GM12801 (cell line): ENCODE data around the gene TNFRSF25.

Source experiments
- TF ChIP-seq, protein P1 (sequence below): IDR thresholded peaks from one replicate; pipeline ENCODE4 v1.5.1; 2011; ENCODE audit warnings: control low read depth; ENCODE audit not compliant: insufficient read length; ENCODE audit errors: extremely low read depth

The TNFRSF25 gene

DNA sequence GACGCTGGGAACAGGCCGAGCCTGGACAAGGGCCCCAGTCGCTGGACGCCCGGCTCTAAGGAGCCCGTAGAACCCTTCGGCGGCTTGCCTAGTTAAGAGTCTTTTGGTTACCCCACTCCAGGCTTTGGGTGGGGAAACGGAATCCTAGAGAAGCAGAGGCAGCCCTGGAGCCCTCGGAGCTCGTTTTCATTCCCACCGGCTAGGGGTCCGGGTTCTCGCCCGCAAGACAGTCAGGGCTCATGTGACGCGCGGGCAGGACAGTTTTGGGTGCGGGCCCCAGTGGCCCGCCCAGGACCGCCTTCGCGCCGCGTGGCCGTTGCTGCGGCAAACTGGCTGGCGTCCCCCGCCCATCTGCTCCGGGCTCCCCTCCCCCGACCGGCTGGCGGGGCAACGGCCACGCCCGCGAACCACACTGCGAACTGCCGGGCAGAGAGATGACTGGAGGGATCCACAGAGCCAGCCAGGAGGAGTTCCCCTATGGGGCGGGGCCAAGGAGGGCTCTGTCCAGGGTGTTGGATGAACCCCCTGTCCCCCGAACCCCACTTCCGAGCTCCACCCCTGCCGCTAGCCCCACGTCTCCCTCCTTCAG, 45.4 kb downstream of the TNFRSF25 start:
- TF ChIP-seq, protein P1, sequence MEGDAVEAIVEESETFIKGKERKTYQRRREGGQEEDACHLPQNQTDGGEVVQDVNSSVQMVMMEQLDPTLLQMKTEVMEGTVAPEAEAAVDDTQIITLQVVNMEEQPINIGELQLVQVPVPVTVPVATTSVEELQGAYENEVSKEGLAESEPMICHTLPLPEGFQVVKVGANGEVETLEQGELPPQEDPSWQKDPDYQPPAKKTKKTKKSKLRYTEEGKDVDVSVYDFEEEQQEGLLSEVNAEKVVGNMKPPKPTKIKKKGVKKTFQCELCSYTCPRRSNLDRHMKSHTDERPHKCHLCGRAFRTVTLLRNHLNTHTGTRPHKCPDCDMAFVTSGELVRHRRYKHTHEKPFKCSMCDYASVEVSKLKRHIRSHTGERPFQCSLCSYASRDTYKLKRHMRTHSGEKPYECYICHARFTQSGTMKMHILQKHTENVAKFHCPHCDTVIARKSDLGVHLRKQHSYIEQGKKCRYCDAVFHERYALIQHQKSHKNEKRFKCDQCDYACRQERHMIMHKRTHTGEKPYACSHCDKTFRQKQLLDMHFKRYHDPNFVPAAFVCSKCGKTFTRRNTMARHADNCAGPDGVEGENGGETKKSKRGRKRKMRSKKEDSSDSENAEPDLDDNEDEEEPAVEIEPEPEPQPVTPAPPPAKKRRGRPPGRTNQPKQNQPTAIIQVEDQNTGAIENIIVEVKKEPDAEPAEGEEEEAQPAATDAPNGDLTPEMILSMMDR: no peak

DNA sequence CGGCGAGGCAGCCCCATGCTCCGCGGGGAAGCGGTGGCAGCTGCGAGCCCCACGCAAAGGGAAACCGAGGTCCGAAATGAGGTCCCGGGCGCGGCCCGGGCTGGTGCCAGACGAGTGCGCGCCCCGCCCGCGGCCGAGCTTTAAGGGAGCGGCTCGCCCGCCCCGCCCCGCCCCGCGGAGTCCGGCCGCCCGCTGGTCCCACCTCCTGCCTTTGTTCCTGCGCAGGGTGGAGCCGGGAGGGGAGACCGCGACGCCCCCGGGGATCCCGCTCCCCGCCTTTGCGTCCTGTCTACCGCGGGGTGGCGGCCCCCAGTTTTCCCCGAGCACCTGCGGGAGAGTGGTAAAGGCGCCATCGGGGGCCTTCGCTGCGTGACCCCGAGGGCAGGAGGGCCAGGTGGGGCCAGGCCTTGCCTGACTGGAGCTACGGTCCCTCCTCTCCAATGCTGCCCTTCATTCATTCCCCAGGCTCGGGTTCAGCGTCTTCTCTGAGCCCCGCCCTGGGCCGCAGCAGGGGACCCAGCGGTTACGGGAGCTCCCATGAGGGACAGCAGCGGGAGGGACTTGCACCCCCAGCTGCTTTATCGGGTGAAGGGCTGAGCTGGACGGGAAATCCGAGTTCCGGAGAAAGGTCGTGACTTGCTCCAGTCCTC, 46.0 kb downstream of the TNFRSF25 start, which contains the start of gene HES2:
Gene HES2 (minus strand): TSS at position 116 of the 650 bp plus-strand sequence. CDS start 99 bp downstream, at position 17.
- TF ChIP-seq, protein P1: no peak

DNA sequence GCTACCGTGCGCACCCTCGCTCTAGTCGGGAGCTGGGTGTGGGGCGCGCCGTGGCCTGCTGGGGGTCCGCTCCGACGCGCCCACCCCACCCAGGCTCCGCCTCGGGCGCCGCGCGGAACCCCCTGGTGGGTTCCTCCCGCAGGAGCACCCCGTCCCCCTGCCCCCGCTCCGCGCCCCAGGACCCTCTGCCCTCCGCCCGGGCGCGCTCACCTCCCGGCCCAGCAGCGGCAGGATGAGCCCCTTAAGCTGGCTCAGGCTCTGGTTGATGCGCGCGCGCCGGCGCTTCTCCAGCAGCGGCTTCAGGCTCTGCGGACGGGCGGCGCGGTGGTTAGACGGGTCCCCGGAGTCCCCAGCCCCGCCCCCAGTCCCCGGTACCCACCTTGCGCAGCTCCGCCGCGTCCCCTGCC, 46.6 kb downstream of the TNFRSF25 start:
- TF ChIP-seq, protein P1: no peak

DNA sequence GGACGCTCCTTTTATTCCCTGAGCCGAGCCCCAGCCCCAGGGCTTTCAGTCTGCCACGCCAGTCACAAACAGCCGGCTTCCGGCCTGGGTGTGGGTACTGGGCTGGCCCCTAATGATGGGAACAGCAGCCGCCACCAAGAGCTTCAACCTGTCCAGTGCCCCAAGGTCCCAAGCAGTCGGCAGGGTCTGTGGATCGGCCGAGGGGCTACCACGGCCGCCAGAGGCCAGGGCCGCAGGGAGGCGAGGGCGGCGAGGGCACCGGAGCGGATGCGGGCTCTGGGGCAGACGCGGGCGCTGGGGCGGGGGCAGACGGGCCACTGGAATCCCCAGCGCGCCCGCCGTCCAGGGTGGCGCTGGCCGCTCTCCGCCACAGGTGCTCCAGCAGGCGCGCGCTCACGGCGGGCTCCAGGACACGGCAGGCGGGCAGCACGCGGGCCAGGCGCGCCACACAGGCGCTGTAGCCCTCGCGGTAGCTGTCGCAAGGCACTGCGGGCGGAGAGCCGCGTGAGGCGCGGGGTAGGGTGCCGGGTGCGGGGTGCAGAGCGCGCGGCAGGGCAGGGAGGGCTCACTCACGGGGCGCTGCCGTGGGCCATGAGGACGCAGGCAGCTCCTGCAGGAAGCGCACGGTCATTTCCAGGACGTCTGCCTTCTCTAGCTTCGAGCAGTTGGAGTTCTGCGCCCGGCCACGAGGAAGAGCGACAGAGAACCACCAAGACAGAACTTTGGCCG, 47.1 kb downstream of the TNFRSF25 start:
- TF ChIP-seq, protein P1: no peak

DNA sequence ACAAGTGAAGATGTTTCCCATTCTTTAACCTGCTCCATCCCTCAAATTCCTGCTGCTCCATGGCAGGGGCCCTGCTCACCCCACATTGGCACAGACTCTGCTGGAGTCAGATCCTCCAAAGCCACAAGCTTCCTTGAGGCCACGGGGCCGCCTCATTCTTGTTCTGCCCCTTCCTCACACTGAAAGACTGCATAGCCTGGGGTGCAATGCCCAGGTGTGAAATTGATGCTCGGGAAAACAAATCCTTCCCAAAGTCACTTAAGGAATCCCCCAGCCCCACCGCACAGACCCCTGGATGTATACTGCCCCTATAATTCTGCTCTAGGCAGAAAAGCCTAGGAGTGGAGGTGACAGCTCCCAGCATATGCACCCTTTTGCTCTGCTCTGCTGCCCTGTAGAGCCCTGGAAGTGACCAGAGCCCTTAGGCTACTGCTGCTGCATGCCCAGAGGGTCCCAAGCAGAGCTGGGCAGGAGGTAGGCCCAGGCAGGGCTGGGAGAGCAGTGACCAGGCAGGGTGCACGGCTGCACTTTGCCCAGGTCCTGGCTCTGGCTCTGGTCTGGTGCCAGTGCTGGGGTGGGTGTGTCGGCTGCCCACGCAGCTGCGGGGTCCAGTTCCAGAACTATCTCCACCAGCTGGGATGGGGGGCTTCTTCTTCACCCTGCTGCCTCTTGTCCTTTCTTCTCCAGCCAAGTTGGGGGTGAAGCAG, 47.9 kb downstream of the TNFRSF25 start:
- TF ChIP-seq, protein P1: no peak

DNA sequence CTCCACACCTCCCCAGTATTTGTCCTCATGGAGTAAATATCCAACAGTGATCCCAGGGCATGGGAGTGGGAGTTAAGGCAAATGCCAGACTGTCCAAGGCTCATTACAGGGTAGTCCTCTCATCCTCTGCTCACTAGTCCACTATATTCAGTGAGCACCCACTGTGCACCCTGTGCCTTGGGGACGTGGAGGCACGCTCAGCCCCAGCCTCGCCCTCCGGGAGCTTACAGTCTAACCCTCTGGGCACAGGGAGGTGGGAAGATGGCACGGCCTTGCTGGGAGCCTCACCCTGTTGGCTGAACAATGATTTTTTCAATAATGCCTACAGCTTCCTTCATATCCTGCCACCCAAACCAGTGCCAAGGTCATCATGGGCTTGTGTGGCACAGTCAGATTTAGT, 49.1 kb downstream of the TNFRSF25 start:
- TF ChIP-seq, protein P1: no peak

DNA sequence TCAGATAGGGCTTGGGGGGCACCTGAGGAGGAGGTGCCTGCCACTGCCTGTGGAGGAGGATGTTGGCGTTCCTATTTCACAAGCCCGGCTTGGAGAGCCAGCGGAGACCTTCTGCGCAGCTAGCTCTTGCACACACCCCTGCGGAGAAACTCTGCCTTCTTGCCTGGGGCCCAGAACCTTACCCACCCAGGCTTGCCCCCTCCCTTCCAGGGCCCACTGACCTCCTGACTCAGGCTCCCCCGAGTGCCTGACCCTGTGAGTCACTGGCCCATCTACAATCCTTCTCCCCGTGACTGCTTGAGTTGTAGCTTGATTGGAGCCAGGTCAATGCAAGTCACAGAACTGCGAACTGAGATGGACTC, 49.7 kb downstream of the TNFRSF25 start:
- TF ChIP-seq, protein P1: no peak
